Fibroblast of villous mesenchyme (primary cell): ENCODE results near the gene SLC23A3. TPM values are rescaled to one million over a fixed set of nuclear protein-coding genes. Genes with fewer than 3 reads are reported as not detected.

Experiments used
- DNase-seq: peaks from one replicate; pipeline ENCODE4 v3.0.0-alpha.2; 2010; ENCODE audit warnings: low read depth
- H3K4me3 ChIP-seq: 2 replicates; pipeline ENCODE4 v1.5.1; 2011; ENCODE audit warnings: low read depth, mild to moderate bottlenecking, low read length
- CTCF ChIP-seq: IDR thresholded peaks from 2 replicates; pipeline ENCODE4 v1.5.1; 2012; ENCODE audit warnings: low read depth, mild to moderate bottlenecking, low read length; ENCODE audit not compliant: insufficient read depth
- total RNA-seq: library from RNA; depleted of rRNA; stranded (reverse); fragments of >200 nt; gene quantifications from 2 replicates; pipeline ENCODE4 v1.2.3, GENCODE V29; 2012

The SLC23A3 gene
- total RNA-seq, 1 donor = 0.86 TPM

- TF ChIP-seq CTCF = no peak
- no peak overlapping the region for H3K4me3 ChIP-seq
- no peak for DNase-seq
These were observed 12.4 kb downstream of the SLC23A3 start for GRCh38 chr2:219157396-219157795.

GRCh38 chr2:219155054-219155644 lies 14.7 kb downstream of the SLC23A3 start:
- peak; percentile 47 for TF ChIP-seq CTCF
- DNase-seq = peak; percentile 76
- H3K4me3 ChIP-seq = no peak overlapping the region

GRCh38 chr2:219149667-219150066 lies 20.2 kb downstream of the SLC23A3 start:
- peak; percentile 69 for DNase-seq
- TF ChIP-seq CTCF = no peak
- no peak overlapping the region for H3K4me3 ChIP-seq

GRCh38 chr2:219142329-219142728 lies 27.5 kb downstream of the SLC23A3 start:
- peak; percentile 86 for DNase-seq
- peak; percentile 46 for TF ChIP-seq CTCF
- no peak overlapping the region for H3K4me3 ChIP-seq

GRCh38 chr2:219140722-219141121 lies 29.1 kb downstream of the SLC23A3 start:
- H3K4me3 ChIP-seq = no peak overlapping the region
- no peak for DNase-seq
- TF ChIP-seq CTCF = no peak

- TF ChIP-seq CTCF = no peak
- no peak overlapping the region for H3K4me3 ChIP-seq
- DNase-seq = no peak
These were observed 35.9 kb downstream of the SLC23A3 start for GRCh38 chr2:219133976-219134375.

GRCh38 chr2:219131744-219132143 lies 38.1 kb downstream of the SLC23A3 start:
- TF ChIP-seq CTCF = no peak
- no peak for DNase-seq

More at GRCh38 chr2:219131744-219132143, 38.1 kb downstream of the SLC23A3 start:
- H3K4me3 ChIP-seq = no peak overlapping the region
